ENCODE measurements around the gene ANO10. TPM values are rescaled to one million over a fixed set of nuclear protein-coding genes. Genes with fewer than 3 reads are reported as not detected.
A peak's percentile ranks its signal among the peaks of the same experiment; 100 is the strongest.

ANO10 gene
- total RNA-seq, 1 donor from 2014 or later, result 46.6 TPM

DNA sequence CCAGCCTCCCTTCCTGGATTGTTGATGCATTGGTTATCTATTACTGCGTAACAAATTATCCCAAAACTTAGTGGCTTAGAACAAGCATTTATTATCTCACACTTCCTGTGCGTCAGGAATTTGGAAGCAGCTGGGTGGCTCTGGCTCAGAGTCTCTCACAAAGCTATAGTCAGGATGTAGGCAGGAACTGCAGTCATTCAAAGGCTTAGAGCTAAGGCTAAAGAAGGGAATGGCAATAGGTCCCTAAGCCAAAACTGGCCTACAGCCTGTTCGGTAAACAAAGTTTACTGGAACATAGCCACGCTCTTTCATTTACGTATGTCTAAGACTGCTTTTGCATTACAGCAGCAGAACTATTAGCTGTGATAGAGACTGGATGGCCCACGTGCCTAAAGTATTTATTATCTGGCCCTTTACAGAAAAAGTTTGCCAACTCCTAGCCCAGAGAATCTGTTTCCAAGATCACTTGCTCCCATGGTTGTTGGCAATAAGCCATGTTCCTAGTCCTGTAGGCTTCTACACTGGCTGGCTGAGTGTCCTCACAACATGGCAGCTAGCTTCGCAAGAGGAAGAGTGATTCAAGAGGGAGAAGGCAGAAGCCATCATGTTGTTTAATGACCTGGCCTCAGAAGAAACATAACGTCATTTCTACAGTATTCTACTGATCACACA lies 203.1 kb downstream of the ANO10 start:
- no peak for DNase-seq (ENCODE audit: low spot score)

DNA sequence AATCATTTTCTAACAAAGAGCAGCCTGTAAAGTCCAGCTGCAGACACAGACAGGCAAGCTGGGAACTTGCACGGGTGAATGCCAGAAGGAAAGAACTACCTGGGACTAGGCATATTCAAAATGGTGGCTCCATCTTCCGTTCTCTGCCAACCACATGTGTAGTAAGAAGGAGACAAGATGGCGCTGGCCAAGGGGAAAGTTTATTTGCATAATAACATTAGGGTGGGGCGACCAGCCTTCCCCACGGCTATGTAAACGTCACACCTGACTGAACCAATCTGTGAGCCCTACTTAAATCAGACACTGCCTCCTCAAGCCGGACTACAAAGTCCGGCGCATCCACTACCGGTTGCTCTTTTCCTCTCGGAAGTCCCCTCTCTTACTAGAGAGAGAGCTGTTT lies 204.7 kb downstream of the ANO10 start:
- DNase-seq (ENCODE audit: low spot score), result no peak

DNA sequence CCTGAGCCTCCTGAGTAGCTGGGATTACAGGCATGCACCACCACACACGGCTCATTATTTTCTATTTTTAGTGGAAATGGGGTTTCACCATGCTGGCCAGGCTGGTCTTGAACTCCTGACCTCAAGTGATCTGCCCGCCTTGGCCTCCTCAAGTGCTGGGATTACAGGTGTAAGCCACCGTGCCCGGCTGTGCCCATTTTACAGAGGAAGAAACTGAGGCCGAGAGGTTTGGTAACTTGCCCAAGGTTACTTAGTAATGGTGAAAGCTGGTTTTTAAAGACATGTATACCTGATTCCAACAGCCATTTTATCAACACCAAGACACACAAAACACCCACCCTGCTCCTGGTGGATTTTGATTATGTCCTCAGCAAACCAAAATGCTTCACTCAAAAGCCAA lies 206.7 kb downstream of the ANO10 start:
- no peak for DNase-seq (ENCODE audit: low spot score)

DNA sequence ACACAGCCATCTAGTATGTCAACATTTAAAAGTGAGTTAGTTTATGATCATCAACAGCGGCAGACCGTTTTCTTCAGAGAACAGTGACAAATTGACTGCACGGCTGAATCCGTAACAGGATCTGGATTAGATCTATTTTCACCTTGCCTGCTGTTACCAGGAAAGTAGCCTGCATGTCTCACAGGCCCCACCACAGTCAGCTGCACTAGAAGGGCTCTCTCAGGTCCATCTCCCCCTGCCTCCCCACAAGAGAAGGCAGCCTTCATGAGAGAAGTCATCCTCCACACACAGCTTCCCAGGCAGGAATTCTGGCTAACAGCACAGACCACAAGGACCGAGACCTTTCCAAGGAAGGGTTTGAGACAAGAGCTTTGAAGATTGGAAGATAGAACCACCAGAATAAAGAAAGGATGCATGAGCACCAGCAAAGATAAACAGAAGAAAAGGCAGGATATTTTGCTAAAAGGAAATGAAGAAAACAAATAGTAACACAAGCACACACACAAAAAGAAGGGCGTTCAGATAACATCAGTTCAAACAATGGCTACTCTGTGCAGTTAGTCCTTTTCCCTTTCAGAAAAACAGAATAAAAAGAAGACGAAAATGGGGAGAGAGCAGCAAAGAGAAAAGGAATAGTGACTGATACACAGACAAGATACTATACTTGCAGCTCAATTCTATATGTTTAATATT lies 208.0 kb downstream of the ANO10 start:
- no peak for DNase-seq (ENCODE audit: low spot score)

DNA sequence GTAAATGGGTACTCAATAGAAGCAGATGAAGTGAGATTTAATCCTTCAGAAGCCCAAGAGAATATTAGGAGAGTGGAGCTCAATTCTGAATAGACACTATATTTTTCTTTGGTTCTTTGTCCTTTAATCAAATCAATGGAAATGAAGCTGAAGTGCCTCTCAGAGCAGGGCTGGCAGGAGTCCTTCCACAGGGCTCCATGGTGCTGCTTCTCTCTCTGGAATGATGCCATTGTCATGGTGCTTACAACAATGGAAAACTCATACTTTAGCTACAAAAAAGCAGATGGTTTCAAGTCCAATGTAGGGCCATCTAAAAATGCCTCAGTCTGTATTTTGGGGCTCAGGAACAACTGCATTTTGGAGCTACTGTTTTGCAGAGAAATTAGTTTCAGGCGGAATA lies 210.4 kb downstream of the ANO10 start:
- no peak for DNase-seq (ENCODE audit: low spot score)

DNA sequence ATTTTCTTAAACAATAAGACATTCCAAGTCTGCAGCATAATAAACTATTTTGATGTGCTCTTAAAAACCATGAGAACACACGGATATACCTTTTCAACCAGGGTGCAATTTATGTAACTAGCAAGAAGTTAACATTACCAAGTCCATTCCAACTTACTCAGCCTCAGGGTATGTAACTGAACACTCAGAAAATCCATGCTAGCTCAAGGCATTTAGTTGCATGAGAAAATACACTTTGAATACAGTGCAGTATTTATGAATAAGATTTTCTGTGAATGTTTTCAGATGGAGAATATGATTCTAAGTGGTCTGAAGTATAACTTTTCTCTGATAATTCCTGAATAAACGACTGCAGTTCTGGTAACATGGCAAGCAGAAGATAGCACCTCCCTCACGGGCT lies 211.2 kb downstream of the ANO10 start:
- no peak for DNase-seq (ENCODE audit: low spot score)

DNA sequence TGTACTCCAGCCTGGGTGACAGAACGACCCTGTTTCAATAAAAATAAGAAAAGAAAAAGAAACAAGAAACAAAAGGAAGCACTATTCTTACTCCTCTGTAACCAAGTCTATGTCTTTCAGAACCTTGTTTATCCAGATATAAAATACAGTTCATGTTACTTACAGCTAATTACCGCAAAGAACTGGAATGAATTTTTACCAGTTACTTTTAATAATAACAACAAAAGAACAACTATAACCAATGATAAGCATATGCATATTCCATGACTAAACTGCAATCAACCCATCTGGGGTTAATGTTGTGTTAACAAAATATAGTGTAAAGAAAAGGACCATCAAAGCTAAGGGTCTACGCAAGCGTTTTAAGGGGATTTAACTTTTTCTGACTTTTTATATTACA lies 212.3 kb downstream of the ANO10 start:
- DNase-seq (ENCODE audit: low spot score), result no peak

DNA sequence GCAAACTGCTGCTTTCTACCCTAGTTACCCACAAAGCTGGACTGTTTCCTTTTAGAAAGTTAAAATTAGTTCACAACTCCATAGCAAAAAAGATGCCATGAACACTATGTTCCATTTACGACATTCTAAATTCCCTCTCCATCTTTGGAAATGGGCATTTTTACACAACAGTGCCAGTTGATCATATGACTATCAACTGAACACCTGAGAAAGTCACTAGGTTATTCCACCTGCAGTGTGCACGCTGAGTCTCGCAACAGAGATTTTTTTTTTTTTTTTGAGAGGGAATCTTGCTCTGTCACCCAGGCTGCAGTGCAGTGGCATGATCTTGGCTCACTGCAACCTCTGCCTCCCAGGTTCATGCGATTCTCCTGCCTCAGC lies 215.2 kb downstream of the ANO10 start:
- DNase-seq (ENCODE audit: low spot score), result no peak

DNA sequence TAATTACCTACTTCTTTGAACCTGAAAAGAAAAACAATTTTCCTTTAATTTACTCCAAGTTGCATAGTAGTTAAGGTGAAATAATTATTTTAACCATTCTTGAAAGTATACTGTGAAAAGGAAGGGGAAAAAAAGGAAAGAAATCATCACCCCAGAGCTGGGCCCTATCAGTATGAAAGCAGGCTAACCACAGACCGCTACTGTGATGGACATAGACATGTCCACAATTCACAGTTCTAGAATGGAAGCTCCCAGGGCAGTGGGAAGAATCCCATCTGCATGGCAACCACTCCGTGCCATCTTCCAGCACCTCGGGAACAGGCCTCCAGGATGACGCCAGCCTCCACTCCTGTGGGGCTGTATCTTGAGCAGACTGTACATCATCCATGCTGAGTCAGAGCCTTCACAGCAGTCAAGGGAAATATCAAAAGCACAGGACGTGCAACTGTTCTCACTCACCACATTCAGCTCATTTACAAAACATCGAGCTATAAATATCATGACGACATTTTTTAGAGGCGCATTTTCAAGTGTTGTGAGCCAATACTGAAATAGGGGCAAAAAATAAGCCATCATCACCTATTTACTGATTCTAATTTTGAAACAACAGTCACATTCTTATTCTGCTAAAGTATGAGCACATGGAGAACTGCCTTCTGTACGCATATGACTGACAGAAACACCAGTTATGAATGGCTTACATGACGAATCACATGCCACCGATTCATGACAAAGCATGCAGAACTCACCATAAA lies 215.7 kb downstream of the ANO10 start:
- DNase-seq (ENCODE audit: low spot score), result no peak

DNA sequence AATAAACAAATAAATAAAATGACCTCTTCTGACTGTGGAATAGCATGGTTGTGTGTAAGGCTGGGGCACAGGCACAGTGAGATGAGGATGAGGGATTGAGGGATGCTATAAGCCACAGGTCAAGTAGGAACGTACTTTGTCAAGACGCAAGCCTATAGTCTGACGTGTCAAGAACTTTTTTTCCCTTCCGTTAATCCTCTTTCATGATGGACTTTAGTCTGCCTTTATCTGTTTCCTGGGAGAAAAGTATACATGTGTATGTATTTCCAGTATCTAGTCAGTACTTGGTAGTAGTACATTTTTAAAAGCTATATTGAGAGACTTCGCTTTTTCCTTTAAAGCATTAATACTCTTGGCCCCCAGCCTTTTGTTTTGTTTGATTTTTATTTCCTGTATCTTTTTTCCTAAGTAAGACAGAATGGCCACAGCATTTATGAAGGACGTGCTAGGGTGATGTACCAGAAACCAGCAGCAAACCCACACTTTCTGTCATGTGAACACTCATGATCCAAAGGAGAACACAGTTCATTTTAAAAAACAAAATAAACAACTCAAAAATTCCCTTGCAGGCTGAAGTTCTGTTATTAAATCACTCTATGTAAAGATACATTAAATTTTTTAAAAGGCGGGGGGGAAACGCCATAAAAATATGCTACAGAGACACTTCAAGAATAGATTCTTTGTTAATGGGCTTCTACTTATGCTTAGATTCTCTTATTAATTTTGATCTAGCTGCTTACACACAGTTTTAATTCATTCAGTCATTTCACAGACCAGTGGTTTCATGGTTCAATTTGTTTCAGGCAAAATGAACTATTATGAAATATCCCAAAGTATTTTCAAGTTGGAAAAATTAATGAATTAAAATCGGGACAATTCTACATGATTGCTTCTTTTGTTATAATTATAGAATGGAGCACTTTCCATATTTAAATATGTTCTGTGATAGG lies 220.8 kb downstream of the ANO10 start:
- DNase-seq (ENCODE audit: low spot score), result no peak

DNA sequence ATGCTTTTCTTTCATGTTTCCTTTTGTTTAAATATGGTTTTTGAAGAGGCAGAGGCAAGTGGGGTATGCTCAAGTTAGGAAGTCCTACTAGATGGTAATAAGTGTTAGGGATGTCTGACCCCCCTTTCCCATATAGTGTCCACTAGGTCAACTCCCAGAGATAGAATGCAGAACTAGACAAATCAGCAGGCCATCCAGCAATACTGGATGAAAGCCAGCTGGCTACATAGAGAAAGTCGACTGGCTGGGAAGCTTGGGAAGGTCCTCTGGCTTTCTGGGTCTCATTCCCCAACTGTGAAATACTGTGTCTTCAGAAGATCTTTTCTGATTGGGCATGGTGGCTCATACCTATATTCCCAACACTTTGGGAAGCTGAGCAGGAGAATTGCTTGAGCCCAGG lies 221.6 kb downstream of the ANO10 start:
- DNase-seq (ENCODE audit: low spot score), result no peak

DNA sequence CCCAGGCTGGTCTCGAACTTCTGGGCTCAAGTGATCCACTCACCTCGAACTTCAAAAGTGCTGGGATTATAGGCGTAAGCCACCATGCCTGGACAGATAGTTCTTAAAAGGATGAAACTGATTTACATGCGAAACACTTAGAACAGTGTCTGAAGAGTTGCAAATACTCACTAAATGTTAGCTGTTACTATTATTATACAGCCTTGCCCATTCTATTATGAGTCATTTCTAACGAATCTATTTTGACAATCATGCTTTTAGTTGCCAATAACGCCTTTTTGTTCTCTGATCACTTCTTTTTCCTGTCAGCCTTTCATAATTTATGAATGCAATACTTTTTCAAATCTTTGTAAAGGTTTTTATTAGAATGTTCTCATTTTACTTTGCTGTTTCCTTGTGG lies 222.8 kb downstream of the ANO10 start:
- no peak for DNase-seq (ENCODE audit: low spot score)

DNA sequence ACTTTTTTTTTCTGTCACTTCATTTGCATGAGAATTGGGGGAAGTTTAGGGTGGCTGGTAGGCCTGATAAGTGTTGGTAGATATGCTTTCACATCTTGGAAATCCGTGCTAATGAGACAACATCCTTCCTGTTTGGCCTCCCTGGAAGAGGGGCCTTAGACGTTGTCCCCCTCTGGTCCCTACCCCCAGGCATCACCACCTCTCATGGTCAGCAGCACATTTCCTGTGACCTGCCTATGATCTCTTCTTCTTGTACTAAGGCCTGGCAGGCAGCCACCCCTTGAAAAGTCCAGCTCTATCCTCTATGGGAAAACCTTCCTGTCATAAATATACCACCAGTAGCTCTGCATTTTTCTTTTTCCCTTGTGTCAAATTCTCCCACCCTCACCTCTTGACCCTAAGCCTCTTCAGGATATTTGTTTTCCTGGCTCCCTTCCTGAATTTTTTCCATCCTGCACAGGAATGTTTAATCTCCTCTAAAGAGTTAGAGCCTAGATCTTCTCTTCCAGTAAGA lies 227.7 kb downstream of the ANO10 start:
- DNase-seq (ENCODE audit: low spot score), result peak; percentile 28

DNA sequence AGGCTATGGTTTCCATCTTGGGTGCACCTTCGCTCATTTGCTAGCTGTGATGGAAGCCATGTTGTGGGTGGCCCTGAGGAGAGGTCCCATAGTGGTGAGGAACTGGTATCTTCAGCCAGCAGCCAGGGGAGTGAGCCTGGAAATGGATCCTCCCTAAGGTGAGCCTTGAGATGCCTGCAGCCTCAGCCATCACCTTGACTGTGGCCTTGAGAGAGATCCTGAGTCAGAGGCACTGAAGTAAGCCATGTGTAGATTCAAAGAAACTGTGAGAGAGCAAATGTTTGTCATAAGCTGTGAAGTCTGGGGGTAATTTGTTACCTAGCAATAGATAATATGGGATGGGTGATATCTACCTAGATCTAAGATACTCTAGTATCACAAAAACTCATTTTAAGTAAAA lies 230.2 kb downstream of the ANO10 start:
- DNase-seq (ENCODE audit: low spot score), result no peak

DNA sequence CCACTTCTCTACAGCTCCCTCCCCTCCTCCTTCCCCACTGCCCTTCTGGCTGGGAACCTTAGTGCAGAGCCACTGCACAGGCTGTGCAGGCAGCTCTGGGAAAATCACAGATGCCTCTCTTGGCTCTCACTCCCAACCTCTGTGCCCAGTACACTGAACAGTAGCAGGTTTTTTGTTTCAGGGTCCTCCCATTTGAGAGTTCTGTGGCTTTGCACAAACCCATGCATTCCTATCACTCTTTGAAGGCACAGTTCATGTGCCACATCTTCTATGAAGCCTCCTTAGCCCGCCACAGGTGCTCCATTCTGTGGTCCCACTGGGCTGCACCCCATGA lies 231.6 kb downstream of the ANO10 start:
- DNase-seq (ENCODE audit: low spot score), result no peak

DNA sequence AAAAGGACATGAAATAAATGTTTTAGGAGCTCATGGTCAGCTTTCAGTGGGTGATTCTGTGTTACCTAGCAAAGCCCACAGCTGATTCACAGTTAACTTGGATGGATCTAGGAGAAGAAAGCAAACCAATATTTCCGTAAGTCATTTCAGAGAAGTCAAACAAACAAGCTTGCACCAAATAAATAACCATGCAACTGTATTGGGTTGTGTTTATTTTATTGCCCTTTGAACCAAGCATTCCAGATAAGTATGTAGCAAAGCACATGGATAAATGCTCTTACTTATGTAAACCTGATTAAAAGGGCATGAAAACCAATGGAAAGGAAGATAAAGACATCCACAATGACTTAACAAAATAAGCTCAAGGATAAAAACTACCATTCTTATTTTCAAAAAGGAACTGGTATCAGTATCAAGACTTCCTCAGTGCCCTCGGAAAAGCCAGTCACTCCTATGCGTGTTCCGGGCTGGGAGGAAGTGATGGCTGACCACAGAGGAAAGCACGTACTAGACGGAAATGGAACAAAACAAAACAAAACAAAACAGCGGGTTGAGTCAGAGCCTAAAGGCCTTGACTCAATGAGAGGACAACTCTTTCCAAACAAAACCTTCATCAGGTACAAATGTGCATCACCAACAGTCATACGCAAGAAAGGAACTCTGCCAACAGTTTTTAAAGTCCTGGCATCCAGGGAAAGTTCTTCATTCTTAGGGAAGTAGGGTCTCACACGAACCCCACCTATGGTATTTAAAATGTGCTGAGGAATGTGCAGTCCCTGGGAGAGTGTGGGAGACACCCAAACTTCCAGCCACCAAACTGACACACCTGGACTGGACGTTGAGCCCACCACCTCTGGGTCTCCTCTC lies 232.2 kb downstream of the ANO10 start:
- DNase-seq (ENCODE audit: low spot score), result peak; percentile 66

DNA sequence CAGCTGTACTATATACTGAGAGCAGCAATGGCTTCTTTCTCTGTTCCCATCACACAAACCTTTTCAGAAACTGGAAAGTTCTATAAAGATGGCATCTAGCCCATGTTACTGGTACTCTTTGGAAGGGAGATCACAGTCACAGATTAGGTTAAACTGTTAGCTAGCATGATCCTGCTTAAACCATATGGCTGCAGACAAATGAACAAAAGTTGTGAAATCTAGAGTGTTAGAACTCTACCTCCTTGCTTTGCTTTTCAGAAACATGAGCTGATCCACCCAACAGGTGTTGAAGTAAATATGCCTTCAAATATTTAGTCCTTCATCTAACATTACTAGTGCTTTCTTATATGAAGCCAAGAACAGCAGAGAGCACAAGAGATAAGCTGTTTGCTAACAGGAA lies 232.9 kb downstream of the ANO10 start:
- no peak for DNase-seq (ENCODE audit: low spot score)

DNA sequence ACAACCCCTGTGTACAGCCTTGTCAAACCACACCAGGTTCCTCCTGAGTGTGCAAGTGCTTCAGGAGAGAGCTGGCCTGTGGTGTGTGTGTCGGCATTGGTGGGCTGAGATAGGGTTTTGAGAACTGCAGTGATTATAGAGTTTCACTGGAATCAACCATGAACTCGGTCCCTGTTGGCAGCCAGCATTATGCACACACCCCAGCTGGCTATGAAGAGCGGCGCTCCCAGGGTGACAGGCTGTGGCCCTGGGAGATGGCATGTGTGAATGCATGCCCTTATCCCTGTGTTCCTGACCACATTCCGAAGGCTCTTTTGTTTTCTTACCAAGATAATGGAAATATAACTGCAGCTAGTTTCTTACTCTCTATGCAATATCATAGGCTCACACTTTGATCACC lies 233.6 kb downstream of the ANO10 start:
- DNase-seq (ENCODE audit: low spot score), result no peak

DNA sequence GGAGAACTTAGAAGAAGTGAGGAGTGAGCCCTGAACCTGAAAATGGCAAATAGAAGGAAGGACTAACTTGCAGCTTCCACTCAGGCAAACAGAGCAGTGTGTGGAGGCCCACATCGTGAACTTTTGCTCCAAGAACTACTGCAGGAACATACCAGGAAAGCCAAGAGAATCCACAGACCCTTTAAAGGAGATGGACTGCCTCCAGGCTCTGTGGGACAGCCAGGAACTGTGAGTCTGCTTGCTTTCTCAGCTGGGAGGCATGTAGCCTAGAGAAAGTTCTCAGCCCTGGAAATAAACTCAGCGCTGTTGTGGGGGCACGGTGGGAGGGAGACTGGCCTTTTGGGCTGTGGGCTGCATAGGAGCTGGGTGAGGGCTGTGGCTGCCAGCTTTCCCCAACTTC lies 242.5 kb downstream of the ANO10 start:
- peak; percentile 65 for DNase-seq (ENCODE audit: low spot score)

DNA sequence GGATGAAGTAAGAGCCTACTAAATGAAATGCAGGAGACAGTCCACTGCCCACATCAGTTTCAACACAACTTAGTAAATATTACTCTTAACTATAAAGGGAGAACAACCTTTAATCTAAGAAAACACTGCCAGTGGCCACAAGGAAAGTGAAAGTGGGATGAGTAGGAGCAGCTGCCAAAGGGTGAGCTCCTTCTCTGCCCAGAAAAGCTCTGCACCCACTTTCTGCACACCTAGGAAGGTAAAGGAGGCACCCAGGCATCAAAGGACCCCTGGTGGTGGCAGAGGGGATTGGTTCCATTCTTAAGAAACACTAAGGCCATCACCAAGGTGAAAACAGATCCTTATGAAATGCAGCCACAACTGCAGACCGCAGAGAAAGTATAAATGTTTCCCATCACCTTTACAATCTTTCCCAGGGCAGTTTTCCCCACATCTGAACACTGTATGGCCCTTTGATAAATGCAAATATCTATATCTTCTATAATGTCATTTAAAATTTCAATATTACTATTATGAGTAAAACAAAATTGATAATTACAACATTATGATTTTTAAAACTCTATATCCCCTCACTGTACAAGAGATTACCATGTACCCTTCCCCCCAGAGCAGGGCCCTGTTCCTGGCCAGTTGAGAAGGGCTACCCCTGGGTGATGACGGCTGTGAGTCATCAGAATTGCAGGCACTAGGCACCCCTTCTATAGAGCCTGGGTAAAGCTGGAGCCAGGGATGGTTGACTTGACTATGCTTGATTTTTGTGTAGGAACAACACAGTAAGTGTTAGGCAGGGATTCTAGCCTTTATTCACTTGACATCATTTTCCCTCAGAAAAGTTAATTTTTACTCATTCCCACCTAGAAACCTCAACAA lies 243.5 kb downstream of the ANO10 start:
- DNase-seq (ENCODE audit: low spot score), result peak; percentile 58

Data from mucosa of gallbladder (tissue), 1 donor.